Measurements from ENCODE around the gene CRIP3.

Gene CRIP3

DNA sequence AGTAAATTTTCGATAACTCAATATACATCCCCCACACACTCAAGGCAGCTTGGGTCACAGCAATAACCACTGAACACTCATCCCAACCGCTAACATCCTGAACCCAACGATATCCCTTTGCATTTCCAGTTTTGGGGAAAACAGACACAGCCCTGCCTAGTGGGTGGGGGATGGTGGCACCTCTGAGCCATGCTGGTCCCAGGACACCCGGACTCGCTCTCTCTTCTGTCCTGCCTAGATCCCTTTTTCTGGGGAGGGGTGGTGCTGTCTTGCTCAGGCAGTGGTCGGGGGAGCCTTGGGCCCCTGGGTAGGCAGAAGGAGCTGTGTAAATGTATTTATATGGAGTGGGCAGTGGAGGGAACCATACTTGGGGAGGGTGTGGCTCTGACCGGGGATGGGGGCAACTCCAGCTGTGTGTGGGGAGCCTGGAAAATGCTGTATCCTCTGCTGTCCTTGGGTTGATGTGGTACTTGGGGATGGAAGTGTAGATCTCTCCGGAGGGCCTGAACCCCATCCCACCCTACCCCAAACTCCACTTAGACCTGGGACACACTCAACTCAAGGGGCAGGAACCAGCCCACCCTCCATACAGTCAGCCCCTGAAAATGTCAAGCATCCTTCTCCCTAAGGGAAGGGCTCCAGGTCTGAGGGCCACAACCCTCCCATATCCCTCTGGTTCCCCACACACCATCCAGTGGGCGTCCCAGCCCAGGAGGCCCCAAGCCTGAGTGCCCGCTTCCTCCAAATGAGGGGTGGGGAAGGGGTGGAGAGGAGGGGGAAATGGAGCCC, 34.3 kb downstream of the CRIP3 start:
- TF ChIP-seq POLR2AphosphoS5 (IDR thresholded peaks at IDR 0.05; ENCODE audit: low read depth, low read length) = no peak
- TF ChIP-seq, protein P1, sequence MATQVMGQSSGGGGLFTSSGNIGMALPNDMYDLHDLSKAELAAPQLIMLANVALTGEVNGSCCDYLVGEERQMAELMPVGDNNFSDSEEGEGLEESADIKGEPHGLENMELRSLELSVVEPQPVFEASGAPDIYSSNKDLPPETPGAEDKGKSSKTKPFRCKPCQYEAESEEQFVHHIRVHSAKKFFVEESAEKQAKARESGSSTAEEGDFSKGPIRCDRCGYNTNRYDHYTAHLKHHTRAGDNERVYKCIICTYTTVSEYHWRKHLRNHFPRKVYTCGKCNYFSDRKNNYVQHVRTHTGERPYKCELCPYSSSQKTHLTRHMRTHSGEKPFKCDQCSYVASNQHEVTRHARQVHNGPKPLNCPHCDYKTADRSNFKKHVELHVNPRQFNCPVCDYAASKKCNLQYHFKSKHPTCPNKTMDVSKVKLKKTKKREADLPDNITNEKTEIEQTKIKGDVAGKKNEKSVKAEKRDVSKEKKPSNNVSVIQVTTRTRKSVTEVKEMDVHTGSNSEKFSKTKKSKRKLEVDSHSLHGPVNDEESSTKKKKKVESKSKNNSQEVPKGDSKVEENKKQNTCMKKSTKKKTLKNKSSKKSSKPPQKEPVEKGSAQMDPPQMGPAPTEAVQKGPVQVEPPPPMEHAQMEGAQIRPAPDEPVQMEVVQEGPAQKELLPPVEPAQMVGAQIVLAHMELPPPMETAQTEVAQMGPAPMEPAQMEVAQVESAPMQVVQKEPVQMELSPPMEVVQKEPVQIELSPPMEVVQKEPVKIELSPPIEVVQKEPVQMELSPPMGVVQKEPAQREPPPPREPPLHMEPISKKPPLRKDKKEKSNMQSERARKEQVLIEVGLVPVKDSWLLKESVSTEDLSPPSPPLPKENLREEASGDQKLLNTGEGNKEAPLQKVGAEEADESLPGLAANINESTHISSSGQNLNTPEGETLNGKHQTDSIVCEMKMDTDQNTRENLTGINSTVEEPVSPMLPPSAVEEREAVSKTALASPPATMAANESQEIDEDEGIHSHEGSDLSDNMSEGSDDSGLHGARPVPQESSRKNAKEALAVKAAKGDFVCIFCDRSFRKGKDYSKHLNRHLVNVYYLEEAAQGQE (IDR thresholded peaks at IDR 0.05; ENCODE audit: insufficient read depth in 1 of 2, low read depth in 2 of 2, low read length in 2 of 2) = no peak
- TF ChIP-seq TAF1 (IDR thresholded peaks at IDR 0.05; ENCODE audit: borderline replicate concordance, insufficient read depth, low read length) = no peak
- TF ChIP-seq FOXP2 (optimal IDR thresholded peaks at IDR 0.05; ENCODE audit: borderline replicate concordance, extremely low read depth, extremely low read length, insufficient read depth) = no peak
- TF ChIP-seq SIN3A (IDR thresholded peaks at IDR 0.05; ENCODE audit: borderline replicate concordance, insufficient read depth, low read length) = no peak

DNA sequence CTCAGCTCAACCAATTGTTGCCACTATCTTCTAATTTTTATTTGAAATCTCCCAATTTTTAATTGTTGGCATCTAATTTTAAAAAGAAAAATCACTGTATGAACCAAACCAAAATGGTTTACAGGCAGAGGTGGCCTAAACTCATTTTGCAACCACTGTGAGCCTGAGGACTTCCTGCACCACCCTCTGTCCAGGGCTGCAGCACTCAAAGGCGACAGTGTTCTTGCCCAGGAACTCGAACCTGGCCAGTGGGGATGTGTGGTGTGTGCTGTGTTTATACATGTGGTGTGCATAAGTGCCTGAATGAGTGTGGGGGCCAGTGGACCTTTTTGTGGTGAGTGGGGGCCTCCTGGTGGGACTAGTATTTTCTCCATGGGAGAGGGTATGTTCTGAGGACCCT, 34.9 kb downstream of the CRIP3 start:
- TF ChIP-seq TAF1 (IDR thresholded peaks at IDR 0.05; ENCODE audit: borderline replicate concordance, insufficient read depth, low read length) = no peak
- no peak for TF ChIP-seq SIN3A (IDR thresholded peaks at IDR 0.05; ENCODE audit: borderline replicate concordance, insufficient read depth, low read length)
- TF ChIP-seq POLR2AphosphoS5 (IDR thresholded peaks at IDR 0.05; ENCODE audit: low read depth, low read length) = no peak
- TF ChIP-seq FOXP2 (optimal IDR thresholded peaks at IDR 0.05; ENCODE audit: borderline replicate concordance, extremely low read depth, extremely low read length, insufficient read depth) = no peak
- TF ChIP-seq, protein P1 (IDR thresholded peaks at IDR 0.05; ENCODE audit: insufficient read depth in 1 of 2, low read depth in 2 of 2, low read length in 2 of 2) = no peak

DNA sequence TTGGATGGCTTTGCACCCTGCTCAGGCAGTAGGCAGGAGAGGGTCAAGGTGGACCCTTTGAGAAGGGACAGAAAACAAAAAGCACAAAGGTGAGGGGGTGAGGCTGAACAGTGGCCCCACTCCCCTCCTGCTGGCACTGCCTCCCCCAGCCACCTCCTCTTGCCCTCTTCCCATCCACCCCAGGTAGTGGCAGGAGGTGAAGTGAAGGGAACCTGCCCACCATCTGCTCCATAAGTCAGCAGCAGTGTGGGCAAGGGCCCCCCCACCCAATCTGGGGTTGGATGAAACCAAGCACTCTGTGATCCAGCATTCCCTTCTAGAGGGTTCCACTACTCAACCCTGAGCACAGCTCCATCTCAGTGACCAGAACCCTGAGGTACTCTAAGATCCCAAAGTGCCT, 36.7 kb downstream of the CRIP3 start:
- no peak for TF ChIP-seq FOXP2 (optimal IDR thresholded peaks at IDR 0.05; ENCODE audit: borderline replicate concordance, extremely low read depth, extremely low read length, insufficient read depth)
- no peak for TF ChIP-seq TAF1 (IDR thresholded peaks at IDR 0.05; ENCODE audit: borderline replicate concordance, insufficient read depth, low read length)
- TF ChIP-seq SIN3A (IDR thresholded peaks at IDR 0.05; ENCODE audit: borderline replicate concordance, insufficient read depth, low read length) = no peak
- TF ChIP-seq POLR2AphosphoS5 (IDR thresholded peaks at IDR 0.05; ENCODE audit: low read depth, low read length) = no peak
- TF ChIP-seq, protein P1 (IDR thresholded peaks at IDR 0.05; ENCODE audit: insufficient read depth in 1 of 2, low read depth in 2 of 2, low read length in 2 of 2) = no peak

DNA sequence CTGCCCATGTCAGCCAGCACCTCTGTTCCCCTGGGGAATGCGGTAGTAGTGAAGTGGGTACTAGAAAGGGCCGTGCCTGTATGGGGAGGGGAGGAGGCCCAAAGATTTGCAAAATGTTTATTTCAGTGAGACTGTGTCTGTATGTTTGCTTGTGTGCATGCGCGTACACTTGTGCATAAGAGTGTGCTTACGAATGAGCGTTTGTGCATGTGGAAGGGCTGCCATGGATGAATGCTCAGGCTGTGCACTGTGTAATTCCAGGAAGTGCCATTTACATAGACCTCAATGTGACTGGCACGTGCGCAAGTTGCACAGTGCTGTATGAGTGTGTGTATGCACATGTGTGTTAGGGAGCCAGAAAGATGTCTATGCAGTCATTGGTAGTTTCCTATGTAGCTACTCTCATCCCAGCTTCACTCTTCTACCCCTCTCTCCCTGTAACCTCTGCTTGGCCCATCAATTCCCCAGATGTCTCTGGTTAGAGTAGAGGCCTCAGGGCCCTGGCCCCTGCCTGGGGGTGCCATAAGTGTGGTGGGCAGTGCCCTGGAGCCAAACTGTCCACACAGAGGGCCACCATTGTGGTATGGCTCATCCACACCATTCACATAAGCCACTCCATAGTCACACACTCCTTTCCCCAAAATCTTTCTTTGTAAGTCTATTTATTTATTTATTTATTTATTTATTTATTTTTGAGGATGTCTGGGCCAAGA, 37.4 kb downstream of the CRIP3 start:
- TF ChIP-seq TAF1 (IDR thresholded peaks at IDR 0.05; ENCODE audit: borderline replicate concordance, insufficient read depth, low read length) (no peak), FOXP2 (optimal IDR thresholded peaks at IDR 0.05; ENCODE audit: borderline replicate concordance, extremely low read depth, extremely low read length, insufficient read depth) (no peak), POLR2AphosphoS5 (IDR thresholded peaks at IDR 0.05; ENCODE audit: low read depth, low read length) (no peak), SIN3A (IDR thresholded peaks at IDR 0.05; ENCODE audit: borderline replicate concordance, insufficient read depth, low read length) (no peak)
- TF ChIP-seq, protein P1 (IDR thresholded peaks at IDR 0.05; ENCODE audit: insufficient read depth in 1 of 2, low read depth in 2 of 2, low read length in 2 of 2) = no peak
